GM21528 (cell line): ENCODE measurements around the gene STK11IP.
A peak's percentile ranks its signal among the peaks of the same experiment; 100 is the strongest.

Experiments
- ATAC-seq: cut with Tn5 transposase; IDR thresholded peaks from one replicate; pipeline ENCODE4 v1.9.1; 2021; ENCODE audit warnings: mild to moderate bottlenecking, moderate library complexity; ENCODE audit not compliant: unreplicated experiment, low FRiP score

STK11IP gene

DNA sequence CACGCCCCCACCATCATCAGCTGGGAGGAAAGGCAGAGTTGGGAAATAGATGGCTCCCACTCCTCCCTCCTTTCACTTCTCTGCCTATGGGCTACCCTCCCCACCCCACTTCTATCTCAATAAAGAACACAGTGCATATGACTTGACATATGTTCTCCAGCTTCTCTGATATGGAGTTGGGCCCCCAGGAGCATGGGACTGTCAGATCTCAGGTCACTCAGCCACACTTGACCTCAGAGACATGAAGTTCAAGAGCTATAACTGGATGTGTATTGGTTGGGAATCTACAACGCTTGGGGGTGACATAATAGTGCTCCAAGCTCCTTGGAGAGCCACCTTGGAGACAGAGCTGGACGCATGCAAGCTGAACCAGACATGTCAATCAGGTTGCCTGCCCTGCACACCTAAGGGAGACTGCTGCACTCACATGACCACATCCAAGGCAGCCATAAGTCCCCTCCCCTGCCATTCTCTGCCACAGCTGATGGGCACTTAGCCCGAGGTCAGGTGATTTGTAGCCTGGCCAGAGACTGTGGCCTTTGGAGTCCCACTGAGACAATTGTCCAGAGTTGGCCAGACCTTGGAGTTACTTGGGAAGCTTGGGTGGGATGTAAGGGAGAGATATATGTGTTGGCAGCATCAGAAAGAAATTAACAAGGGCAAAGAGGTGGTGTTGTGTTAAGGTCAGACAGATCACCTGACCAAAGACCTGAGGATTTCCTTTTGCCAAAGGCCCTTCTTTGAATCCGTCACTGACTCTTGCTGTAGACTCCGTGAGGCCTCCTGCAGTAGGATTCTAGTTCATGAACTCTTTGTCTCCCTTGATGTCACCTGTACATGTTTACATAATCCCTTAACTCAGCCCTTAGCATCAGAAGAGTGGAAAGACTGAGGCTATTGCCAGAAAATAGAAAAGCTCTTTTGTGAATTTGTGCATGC, 21.8 kb upstream of the STK11IP start:
- ATAC-seq = no peak

DNA sequence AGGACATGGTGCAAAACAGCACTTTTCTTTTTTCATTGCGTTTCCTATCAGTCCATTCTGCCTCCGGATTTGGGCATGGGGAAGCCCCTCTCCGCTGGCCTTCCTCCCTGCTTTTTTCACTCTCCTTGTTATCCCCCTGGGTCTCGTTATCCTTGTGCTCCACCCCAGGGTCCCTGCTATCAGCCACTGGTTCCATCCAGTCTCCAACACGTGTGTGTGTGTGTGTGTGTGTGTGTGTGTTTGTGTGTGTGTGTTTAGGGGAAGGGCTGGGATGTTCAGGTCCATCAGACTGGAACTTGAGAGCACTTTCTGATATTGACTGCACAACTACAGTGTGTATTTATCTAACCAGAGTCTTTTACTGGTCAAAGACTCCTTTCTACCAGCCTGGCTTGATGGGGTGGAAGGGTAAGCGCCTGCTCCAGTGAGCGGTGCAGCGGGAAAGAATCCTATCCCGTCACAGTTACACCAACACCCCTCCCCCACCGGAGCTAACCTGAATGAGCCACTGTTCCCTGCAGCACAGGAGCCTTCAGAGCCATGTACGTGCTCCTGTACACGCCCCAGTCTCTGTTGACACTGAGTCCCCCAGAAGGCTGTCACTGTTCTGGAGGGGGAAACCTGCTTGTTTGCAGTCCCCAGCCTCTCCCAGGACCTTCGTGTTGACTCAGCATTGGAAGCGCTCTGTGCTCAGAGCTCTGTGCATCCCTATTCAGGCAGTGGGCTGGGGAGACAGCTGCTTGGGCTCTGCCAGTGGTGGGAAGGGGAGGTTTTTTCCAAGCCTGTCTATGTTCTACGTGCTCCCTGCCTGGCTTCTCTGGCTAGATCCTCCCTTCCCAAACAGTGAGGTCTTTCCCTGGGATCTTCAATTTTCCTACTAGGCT, 20.9 kb upstream of the STK11IP start:
- ATAC-seq = no peak

DNA sequence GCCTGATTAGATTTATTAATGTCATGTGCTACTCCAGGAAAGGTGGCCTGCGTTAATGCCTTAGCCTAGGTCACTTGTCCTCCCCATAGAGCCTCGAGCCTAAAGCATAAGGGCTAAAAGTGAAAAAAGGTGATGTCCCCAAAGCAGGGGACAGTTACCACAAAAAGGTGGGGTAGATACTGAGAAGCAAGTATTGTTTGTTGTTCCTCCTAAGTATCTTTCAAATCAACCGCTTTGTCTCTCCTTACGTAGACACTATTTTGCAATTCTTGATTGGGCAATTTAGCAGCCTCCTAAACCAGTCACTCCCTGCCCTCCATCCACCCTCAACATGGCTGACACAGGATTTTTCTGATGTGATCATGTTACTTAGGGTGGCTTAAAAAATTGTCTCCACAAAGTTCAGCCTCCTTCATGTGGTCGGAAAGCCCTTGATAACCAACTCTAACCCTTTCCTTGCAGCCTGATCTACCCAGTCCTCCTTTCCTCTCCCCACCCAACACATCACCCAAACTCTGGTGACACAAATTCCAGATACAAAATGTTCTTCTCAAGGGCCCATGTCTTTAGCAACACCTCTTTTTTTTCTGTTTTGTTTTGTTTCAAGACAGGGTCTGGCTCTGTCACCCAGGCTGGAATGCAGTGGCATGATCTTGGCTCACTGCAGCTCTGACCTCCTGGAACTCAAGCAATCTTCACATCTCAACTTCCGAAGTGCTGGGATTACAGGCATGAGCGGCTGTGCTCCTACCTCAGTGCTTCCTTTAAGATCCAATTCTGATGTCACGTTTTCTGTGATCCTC, 18.6 kb upstream of the STK11IP start:
- no peak for ATAC-seq

DNA sequence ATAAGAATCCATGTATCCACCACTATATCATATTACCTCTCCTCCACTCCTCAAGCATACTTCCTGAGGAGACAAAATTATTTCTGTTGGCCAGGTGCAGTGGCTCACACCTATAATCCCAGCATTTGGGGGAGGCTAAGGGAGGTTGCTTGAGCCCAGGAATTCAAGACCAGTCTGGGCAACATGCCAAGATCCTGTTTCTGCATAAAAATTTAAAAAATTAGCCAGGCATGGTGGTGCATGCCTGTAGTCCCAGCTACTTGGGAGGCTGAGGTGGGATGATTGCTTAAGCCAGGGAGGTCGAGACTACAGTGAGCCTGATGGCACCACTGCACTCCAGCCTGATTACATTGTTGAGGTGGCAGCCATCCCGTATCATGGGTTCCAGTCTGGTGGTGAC, 16.3 kb upstream of the STK11IP start:
- ATAC-seq = no peak

DNA sequence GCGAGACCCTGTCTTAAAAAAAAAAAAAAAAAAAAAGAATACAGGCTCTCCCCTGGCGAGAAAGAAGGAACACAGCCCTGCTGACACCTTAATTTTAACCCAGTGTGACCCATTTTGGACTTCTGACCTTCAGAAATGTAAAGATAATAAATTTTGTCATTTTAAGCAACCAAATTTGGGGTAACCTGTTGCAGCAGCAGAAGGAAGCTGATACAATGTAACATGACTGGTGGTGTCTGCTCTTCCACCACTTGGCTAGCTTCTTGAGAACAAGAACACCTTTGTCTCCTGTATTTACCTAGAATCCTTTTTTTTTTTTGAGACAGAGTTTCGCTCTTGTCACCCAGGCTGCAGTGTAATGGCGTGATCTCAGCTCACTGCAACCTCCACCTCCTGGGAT, 6.6 kb upstream of the STK11IP start:
- ATAC-seq = no peak

DNA sequence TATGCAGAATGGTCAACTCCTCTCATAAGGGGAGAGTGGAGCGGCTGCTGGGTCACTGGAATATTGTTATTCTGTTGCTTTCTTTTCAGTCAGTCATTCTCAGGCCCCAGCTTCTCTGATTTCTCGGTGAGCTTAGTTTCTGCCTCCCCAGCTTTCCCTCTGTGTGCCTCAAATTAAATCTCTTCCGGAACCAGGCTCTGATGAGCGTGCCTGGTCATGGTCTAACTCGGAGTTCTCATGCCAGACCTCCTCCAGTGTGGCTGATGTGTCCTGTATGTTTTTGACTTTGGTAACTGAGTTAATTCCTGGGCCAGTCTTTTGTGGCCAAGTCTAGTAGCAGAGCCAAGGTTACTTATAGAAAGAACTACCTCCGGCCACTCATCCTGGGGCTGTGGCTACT, 4.9 kb upstream of the STK11IP start:
- no peak for ATAC-seq

DNA sequence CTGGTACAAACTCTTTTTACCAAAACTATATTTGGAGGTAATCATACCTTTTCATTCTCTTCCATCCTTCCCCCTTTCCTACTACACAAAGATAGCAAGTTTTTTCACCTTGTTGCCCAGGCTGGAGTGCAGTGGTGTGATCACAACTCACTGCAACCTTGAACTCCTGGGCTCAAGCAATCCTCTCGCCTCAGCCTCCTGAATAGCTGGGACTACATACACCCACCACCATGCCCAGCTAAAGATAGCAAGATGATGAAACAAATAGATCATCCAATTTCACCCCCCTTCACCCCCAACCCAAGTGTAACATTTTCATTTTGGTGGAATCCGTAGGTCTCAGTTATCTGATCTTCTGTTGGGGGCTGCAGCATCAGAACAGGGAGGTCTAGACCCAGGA, 4.5 kb upstream of the STK11IP start:
- no peak for ATAC-seq

DNA sequence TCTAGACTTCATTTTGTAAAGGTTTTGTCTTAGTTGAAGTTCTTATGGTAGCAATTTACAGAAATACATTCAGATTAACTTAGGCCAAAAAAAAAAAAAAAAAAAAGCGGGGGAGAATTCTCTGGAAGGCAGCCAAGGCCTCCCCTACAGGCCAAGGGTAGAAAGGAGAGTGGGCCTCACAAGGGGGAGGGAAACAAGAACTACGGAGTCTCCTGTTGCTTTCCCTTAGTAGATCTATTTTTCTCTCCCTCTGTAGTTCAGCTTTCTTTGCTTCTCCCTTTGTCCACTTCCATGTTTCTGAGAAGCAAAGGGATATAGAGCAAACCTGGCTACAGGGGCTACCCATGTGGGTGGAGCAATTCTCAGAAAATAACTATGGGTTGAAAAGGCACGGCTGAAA, 2.4 kb upstream of the STK11IP start:
- ATAC-seq = no peak

DNA sequence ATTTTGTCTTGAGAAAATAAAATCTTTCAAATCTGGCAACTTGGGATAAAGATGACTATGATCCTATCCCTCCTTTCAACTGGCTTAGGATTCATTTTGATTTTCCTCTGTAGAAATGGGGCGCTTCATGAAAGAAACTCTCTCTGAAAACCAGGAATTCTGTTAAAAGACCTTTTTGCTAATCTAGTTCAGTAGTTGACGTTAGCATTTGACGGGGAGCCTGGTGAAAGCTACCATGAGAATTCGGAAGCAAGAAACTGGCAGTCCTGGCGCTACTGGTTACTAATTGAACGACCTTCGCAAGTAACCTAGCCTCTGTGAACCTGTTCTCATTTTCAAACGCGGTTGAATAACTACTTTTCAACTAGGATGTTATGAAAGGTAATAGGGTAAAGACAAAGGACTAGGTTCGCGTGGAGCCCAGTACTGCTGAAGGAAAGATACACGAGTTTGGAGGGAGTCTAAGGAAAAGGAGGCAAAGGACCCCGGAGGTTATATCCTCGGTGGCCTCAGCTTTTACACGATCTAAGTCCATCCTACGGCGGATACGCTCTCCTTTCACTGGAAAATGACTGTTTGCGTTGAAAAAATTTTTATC, 604 bp upstream of the STK11IP start:
- ATAC-seq = peak; percentile 23

DNA sequence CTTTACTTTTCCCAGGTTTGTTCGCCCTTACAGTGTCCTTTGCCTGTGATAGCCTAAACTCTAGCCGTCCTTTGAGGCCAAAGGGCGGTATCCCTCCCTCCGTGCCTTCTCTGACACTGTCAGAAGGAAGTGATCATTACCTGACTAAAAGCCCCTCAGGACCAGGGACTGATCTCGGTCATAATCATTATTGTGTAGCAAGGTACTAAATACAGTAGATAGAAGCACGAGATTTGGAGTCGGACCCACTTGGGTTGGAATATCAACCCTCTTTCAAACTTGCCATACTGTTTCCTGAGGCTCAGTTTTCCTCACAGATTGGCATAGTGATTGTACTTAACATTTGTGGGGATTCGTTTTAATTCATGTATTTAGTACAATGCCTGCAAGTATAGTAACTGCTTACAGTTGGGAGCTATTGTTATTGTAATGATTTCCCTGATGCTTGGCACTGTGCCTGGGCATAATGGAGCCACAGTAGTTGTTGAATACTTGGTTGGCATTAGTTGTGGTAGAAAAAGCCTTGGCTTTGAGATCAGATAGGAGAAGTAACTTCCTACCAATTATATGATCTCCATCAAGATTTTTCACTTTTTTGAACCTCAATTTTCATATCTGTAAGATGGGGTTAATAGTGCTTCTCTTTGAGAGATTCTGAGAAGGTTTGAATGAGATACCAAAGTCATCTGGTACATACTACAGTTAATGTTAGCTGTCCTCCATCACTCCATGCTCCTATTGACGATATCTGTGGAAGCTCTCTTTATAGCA, 836 bp downstream of the STK11IP start:
- no peak for ATAC-seq

DNA sequence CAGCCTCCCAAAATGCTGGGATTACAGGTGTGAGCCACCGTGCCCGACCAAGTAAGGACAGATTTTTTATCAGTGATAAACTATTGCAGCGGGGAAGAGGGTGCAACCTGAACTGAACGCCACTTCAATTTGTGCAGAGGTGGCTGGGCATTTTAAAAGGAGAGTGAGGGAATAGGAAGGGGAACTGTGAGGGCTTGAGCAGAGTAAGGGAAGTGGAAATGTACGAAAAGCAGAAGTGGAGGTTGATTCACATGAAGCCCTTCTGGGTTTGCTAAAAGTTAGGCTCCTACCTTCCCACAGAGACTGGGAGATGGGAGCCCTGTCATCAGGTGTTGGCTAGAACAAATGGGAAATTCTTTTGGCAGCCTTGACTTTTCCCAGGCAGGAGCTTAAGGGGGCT, 6.1 kb downstream of the STK11IP start:
- no peak for ATAC-seq

DNA sequence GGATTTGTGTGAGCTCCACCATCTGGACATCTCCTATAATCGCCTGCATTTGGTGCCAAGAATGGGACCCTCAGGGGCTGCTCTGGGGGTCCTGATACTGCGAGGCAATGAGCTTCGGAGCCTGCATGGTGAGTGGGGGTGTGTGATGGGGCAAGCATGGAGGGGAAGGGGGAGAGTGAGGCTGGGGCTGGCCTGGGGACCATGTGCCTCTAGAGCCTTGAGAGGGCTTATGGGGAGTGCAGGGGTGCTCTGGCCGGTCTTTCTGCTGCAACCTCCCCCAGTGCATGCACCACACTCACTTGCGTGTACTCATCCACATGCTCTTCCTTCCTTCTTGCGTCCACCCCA, 7.9 kb downstream of the STK11IP start:
- no peak for ATAC-seq

DNA sequence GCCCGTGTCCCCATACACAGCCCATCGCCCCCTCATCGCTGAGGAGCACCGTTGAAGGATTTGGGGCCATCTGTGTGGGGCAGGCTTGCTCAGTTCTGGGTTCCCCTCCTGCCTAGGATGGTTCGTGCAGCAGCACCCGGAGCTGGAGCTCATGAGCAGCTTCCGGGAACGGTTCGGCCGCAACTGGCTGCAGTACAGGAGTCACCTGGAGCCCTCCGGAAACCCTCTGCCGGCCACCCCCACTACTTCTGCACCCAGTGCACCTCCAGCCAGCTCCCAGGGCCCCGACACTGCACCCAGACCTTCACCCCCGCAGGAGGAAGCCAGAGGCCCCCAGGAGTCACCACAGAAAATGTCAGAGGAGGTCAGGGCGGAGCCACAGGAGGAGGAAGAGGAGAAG, 10.3 kb downstream of the STK11IP start:
- no peak for ATAC-seq

DNA sequence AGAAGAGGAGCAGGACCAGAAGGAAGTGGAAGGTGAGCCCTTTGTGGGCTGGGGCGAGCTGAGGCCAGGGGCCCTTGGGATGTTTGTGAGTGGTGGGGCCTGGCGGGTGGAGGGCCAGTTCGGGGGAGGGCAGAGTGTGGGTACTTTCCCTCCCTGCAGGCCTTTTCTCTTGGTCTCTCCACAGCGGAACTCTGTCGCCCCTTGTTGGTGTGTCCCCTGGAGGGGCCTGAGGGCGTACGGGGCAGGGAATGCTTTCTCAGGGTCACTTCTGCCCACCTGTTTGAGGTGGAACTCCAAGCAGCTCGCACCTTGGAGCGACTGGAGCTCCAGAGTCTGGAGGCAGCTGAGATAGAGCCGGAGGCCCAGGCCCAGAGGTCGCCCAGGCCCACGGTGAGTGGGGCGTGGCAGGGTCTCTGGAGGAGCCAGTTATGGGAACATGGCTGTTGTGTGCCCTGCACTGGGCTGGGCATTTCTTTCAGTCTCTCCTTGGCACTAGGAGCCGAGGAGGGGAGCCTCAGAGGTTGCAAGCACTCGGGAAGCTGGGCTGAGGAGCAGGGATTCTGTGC, 10.8 kb downstream of the STK11IP start:
- ATAC-seq = no peak

DNA sequence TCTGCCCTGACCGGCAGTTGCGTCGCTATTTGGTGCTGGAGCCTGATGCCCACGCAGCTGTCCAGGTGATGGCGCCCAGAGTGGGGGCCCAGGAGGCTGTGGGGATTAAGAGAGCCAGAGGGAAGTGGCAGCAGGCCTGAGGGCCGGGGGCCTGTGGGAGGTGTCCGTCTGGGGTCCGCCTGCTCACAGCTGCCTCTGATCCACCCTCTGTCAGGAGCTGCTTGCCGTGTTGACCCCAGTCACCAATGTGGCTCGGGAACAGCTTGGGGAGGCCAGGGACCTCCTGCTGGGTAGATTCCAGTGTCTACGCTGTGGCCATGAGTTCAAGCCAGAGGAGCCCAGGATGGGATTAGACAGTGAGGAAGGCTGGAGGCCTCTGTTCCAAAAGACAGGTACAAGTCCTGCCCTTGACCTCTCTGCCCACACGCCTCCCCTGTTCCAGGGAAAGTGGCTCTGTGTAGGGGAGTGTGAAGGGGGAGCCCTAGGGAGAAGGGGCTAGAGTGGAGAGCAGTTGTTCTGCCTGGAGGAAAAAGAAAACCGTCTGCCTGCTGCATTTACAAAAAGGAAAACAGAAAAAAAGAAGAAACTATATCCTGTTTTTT, 11.6 kb downstream of the STK11IP start:
- no peak for ATAC-seq

DNA sequence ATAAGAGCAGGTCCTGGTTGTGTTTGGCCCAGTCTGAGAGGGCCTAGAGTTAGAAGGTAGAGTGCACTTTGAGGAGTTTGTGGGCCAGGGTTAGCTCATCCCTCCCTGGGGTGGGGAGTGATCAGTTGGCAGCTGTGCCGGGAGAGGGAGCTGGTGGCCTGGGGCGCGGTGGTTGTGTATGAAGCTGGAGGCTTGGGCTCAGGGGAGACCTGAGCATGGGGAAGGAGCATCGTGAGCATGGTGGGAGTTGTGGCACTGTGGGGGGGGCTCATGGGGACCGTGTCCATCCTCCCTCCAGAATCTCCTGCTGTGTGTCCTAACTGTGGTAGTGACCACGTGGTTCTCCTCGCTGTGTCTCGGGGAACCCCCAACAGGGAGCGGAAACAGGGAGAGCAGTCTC, 13.6 kb downstream of the STK11IP start:
- no peak for ATAC-seq

DNA sequence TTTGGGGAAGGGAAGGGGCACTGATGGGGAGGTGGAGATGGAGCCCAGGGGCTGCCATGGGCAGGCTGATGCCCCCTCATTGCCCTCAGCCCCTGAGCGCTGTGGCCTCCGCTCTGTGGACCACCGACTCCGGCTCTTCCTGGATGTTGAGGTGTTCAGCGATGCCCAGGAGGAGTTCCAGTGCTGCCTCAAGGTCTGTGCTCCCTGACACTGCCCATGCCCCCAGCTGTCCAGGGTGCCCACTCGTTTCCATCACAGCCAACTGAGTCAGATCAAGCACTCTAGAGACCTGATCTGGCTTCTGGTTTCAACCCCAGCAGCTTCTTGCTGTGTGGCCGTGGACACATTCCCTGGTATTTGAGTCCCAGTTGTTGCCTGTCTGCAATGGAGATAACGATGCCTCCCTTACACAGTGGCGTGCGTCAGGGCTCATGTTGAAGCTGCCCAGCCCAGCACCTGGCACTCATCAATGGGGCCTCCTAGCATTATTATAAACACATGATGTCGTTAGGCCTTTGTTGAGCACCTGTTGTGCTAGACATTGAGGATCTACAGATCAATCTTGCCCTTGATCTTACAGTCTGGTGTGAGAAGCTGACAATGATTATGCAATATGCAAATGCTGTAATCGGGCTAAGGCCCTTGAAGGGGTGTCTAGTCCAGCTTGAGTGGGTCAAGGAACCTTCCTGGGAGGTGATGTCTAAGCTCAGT, 14.4 kb downstream of the STK11IP start:
- ATAC-seq = no peak

DNA sequence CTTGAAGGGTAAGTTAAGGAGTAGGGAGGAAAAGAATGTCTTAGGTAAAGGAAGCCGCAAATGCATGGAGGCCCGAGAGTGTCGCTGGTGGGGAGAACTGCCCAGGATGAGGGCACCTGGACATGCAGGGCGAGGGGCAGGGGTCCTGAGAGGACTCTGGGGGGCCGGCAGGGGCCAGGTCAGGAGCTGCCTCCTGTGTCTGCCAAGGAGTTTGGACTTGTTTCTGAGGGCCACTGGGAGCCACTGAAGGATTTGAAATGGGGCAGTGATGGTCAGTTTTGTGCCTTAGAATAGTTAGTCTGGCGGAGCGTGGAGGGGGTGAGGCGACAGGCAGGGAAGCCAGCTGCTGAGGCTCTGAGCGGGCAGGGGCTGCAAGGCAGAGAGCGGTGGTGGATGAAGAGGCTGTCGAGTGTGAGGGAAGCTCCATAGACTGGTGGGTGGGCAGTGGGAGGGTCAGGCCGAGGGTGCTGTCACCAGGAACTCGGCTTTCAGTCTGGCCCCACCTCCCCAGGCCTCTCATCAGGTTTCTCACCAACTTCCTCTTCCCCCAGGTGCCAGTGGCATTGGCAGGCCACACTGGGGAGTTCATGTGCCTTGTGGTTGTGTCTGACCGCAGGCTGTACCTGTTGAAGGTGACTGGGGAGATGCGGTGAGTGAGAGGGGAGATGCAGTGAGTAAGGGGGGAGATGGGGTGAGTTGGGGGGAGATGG, 15.1 kb downstream of the STK11IP start:
- no peak for ATAC-seq
